T47D (cell line): ENCODE measurements around the gene ISM1.

ENCODE experiments used
- DNase-seq, 2 experiments: peaks; one replicate each; pipeline versions ENCODE4 v3.0.0 to v3.0.0-alpha.2; 2011 to 2012; ENCODE audit warnings: low read depth in 1 of 2, low spot score in 1 of 2
- JUND ChIP-seq: IDR thresholded peaks from 2 replicates; pipeline ENCODE4 v1.6.1; 2012; ENCODE audit warnings: low read depth
- in situ Hi-C: cut with HindIII; loops from 2 replicates; pipeline ENCODE4 v1.10.0; 2016; ENCODE audit warnings: low sequenced_read_pairs, low pct_unique_long_range_greater_than_20kb

Gene ISM1

DNA sequence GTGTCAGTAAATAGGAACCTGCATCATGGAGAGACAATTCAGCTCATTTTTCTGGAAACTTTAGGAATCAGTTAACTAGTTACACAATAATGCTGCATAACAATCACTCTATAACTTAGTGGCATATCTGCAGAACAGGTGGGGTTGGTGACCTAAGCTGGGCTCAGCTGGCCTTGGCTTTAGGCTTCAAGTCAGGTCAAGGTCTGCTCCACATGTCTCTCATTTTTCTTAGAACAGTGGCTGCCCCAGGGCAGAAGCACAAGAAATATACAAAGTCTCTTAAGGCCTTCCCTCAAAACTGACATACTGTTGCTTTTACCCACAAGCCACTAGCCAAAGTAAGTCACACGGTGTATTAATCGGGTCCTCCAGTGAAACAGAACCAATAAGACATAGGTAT is 14.1 kb upstream of the ISM1 start:
- TF ChIP-seq JUND: no peak
- in situ Hi-C loops: no loop called here
- no peak for DNase-seq

DNA sequence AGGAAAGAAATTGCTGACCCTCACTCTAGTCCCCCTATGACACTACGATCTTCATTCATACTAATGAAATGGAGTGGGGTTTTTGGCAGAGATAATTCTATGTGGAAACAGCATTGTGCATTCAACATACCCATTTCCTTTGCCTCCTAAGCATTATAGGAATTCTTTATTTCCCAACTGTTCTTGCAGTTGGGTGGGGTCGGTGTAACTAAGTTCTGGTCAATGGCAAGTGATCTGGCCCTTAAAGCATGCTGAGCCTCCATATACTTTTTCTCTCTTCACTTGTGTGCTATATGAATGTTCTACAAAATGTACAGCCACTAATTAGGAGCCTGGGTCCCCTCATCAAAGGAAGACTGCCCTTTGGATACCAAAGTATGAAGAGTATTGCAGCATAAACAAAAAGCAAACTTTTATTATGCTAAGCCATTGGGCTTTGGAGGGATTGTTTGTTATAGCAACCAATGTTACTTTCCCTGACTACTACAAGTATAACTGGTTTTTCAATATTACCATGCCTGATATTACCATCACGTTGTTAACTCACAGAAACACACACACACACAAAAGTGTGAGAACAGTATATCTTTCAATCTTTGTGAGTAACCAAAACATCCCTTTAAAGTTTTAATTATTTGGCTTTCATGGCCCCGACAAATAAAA is 9.0 kb upstream of the ISM1 start:
- DNase-seq: no peak
- no peak for TF ChIP-seq JUND
- in situ Hi-C loops: no loop called here

DNA sequence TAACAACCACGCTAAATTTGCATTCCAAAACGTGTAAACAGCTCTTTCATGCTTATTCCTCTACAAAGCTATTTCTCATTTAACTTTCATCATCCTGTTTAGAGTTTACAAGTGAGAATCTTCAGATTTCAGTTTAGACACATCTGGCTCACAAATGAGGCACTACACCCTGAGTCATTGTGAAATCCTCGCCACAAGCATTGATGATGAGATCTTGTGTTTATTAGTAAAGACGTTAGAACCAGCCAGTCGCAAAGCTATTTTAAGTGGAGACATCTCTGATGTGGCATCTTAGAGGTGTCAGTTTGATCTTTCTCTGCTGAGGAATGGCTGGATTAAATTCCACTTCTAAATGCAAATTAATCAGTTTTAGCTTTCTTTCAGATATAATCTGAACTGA is 8.3 kb upstream of the ISM1 start:
- no peak for DNase-seq
- no peak for TF ChIP-seq JUND
- in situ Hi-C loops: no loop called here

DNA sequence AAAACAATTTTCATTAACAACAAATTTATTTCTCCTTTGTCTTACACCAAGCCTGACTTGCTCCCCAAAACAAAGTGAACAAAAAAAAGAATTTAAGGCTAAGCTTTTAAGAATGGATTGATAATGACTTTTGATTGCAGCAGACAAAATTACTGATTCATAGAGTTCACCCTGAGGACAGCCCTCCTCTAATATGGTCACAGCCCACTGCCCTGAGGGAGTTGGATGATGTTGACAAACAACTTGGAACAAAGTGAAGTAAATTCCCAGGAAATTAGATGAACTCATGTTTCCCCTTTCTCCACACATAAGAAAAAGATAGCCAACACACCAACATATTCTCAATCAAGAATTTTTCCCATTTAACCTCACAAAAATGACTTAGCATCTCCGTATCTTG is 7.7 kb upstream of the ISM1 start:
- in situ Hi-C loops: no loop called here
- no peak for DNase-seq
- no peak for TF ChIP-seq JUND

DNA sequence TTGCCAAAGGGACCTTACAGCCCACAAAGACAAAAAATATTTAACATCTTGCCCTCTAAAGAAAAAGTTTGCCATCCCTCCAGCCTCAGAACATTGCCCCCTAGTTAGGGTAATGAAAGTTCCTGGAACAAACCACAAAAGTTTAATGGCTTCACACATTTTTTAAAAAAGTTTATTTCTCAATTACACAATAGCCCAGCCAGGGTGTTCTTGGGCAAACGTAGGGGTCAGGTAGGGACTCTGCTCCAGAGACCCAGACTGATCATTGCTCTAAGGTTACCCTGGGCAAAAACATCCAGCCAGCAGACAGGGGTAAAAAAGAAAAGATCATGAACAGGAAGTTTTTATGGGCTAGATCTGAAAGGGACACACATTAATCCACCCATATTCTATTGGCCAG is 4.5 kb upstream of the ISM1 start:
- no peak for DNase-seq
- TF ChIP-seq JUND: no peak
- in situ Hi-C loops: no loop called here

DNA sequence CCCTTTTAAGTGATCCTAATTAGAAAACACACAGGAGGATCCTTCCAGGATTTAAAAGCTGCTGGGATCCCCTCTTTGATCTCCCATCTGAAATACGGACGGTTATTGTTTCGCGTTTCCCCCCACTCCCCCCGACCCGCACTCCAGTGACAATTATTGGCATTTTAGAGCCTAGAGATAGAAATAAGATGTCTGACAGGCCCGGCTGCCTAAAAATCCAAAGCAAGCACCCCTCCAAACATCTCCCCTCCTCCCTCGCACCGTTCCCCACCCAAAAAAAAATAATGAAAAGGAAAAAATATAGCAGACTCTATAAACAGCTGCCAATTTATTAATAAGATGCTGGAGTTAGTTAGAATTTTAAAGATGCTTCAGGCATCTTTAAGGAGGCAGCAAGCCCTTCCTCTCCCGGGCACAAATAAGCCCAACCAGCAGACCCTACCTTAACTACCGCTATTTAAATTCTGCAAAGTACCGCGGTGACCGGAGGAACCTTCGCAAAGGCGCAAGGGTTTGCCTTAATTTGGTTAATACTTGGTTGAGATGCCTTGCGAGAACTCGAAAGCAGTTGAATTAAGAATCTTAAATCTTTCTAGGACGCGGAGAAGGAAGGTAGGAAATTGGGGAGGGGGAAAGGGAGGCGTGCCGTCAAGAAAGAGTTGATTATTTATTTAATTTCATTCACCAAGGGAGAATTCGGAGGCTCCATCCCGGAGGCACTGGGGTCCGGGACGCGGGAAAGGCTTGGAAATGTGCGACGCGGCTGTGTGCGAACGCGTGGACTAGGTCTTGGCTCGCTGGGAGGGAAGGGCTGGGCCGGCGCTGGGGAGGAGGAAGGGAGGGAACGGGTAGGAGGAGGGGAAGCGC is 1.5 kb upstream of the ISM1 start:
- in situ Hi-C loops: no loop called here
- no peak for TF ChIP-seq JUND
- DNase-seq: no peak

DNA sequence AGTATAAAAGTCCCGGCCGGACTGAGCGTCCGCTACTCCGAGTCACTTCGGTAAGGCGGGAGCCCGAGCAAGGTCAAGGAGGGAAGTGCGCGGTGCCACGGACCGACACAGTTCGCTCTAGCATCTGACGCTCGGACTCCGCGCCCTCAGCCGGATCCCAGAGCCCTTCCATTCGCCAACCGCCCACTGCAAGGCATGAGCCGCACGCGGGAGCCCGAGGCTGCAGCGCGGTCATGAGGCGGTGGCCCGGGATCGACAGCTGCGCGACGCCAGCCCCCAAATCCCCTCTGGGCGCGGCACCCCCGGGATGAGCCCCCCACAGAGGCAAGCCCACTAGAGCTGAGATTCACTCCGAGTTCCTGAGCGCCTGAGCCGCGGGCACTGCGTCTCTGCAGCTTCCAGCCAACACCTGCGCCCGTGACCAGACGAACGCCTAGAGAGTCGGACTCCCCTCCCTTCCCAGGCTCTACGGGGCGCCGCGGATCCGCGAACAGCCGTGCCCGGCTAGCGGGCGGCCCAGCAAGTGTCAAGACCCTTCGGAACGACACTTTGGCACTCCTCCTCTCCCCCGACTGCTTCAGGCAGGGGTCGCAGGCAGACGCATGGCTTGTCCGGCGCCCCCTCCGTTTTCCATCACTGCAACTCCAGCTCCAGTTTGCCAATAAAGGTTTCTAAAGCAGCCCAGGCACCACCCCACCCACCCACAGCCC is 725 bp upstream of the ISM1 start:
- DNase-seq: peak in 1 of 2 experiments; percentile 15
- TF ChIP-seq JUND: no peak
- in situ Hi-C loops: no loop called here

DNA sequence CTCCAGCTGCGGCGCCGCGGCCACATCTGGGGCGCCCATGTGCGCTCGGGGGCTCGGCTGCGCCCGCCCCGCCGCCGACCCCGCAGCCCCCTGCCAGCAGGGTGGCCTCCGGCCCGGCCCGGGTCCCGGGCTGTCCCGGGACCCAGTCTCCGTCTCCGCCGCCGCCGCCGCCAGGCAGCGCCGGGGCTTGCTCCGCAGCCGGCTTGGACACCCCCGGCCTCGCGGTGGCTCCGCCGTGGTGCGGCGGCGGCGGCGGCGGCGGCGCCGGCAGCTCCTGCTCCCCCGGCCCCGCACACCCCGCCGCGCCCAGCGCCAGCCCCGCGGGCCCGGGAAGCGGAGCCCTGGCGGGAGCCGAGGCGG is 219 bp downstream of the ISM1 start:
- no peak for TF ChIP-seq JUND
- in situ Hi-C loops: no loop called here
- no peak for DNase-seq

DNA sequence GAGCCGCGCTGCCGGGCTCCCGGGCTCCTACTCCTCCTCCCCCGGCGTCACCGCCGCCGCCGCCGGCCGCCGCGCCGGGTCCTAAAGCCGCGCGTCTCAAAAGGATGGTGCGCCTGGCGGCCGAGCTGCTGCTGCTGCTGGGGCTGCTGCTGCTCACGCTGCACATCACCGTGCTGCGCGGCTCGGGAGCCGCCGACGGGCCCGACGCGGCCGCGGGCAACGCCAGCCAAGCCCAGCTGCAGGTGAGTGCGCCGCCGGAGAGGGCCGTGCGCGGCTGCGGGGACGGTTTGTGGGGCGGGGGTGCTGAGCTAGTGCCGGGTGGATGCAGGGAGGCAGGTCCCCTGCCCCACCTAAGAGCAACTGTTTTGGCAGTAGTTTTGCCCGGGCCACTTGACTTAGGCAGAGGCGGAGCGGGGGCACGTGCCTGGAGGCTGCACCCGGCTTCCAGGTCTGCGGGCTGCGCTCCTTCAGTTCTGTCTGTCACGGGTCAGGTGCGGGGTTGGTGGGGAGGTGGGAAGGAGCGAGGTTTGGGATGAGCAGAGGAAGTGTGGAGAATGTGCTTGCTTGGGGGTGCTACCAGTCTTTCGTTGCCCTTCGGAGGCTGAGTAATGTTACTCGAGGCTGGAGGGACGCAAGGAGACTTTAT is 722 bp downstream of the ISM1 start:
- in situ Hi-C loops: no loop called here
- peak; percentile 75 to 83 for DNase-seq
- TF ChIP-seq JUND: no peak

DNA sequence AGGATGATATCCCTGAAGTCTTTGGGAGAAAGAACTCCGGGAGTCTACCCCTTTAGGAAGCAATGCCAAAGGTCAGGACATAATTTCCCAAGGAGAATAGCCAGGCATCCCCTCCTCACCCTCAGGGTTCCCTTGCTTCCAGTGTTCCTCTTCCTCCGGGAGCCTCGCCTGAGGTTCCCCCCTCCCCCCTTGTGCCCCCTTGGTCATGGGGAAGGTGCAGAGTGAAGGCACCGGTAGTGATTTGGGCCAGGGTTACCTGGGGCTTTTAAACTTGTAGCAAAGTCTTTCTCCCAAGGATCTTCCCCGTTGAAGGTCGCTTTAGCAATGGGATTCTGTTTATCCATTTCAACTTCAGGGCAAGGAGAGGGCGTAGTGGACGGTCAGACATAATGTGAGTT is 1.2 kb downstream of the ISM1 start:
- TF ChIP-seq JUND: no peak
- in situ Hi-C loops: no loop called here
- DNase-seq: no peak

DNA sequence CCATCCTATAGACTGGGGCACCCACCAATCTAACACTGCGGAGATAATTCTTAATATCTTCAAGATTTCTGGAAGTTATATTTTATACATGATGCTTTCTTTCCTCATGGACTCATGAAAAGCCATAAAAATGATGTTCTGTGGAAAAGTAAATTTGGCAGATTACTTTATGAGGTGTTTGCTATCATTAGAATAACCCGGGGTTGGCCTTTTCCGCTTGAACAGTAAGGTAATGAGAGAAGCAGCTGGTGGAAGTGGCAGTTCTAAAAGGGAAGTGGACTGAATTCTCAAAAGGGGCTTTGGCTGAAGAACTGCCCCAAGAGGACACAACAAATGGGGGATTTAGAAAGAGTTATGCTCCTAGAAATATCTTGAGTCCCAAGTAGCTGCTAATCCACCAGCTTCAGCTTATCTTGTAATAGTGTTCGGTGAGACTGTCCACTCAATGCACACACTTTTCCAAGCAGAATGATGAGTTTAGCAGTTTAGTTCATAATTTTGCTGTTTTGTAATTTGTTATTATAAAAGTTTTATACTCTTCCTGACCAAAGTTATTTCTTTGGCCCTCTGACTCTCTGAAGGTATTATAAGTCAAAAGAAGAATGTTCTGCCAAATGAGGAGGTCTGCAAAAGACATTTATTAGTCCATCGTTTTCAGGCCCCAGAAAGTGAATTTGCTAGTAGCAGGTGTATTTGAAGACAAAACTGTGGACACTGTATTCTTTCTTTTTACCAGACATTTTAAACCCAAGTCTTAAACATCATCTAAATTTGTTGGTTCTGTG is 2.9 kb downstream of the ISM1 start:
- in situ Hi-C loops: no loop called here
- TF ChIP-seq JUND: no peak
- no peak for DNase-seq

DNA sequence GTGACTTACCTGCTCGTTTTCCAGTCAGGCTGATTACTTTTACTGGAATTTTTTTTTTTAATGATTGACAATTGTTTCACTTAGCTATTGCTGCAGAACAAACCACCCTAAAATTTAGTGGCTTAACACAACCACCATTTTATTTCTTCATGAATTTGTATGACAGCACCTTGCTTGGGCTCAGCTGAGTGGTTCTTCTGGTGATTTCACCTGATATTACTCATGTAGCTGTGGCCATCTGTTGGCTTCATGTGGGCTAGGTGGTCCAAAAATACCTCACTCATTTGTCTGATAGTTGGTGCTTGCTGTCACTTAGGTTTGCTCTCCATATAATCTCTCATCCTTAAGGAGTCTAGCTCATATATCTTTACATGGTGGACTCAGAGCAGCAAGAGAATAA is 5.3 kb downstream of the ISM1 start:
- TF ChIP-seq JUND: no peak
- in situ Hi-C loops: no loop called here
- no peak for DNase-seq
